Measurements from ENCODE around the gene MED12. TPM values are rescaled to one million over a fixed set of nuclear protein-coding genes. Genes with fewer than 3 reads are reported as not detected.
A peak's percentile ranks its signal among the peaks of the same experiment; 100 is the strongest.

MED12 gene
- total RNA-seq, 1 experiment from 2014 or later, result 44.1 TPM

DNA sequence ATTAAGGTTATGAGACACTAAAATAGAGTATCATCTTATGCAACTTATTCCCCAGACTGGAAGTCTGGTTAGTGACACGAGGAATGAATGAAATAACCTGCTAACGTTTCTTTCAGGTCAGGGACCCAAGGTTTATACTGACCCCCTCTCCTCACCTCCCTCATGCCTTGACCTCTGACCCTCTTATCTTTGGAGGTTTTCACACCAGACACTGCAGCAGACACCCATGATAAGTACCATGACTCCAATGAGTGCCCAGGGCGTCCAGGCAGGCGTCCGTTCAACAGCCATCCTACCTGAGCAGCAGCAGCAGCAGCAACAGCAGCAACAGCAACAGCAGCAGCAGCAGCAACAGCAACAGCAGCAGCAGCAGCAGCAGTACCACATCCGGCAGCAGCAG lies 22.0 kb downstream of the MED12 start:
- Histone ChIP-seq H3K9me3 (no peaks in the 10 kb centered on the region), H3K27me3 (replicated peaks; ENCODE audit: control insufficient read depth, insufficient read depth, low read length) (no peaks in the 10 kb centered on the region), H3K36me3 (ENCODE audit: control insufficient read depth, insufficient read depth, low read length) (peaks cover 2% of the 10 kb centered on the region), H3K4me3 (ENCODE audit: low read depth, low read length) (no peak overlapping the region), H3K4me1 (no peaks in the 10 kb centered on the region)
- Mint-ChIP-seq H3K27ac (ENCODE audit: unreplicated experiment) (no peak overlapping the region), H3K27me3 (ENCODE audit: insufficient read depth, unreplicated experiment) (no peaks in the 10 kb centered on the region), H3K4me1 (ENCODE audit: low read depth, unreplicated experiment) (no peaks in the 10 kb centered on the region), H3K36me3 (ENCODE audit: insufficient read depth, unreplicated experiment) (peaks cover 42% of the 10 kb centered on the region), H3K4me3 (ENCODE audit: unreplicated experiment) (no peak overlapping the region), H3K9me3 (ENCODE audit: unreplicated experiment) (no peaks in the 10 kb centered on the region)
- ChIA-PET CTCF (no interaction called here), POLR2A (no interaction called here)
- DNase-seq, result no peak
- no TSS peak for BruUV-seq (replicated peaks)
- intact Hi-C loops (cut with micrococcal nuclease; ENCODE audit: unreplicated experiment), result no loop called here
- TF ChIP-seq, protein P1, sequence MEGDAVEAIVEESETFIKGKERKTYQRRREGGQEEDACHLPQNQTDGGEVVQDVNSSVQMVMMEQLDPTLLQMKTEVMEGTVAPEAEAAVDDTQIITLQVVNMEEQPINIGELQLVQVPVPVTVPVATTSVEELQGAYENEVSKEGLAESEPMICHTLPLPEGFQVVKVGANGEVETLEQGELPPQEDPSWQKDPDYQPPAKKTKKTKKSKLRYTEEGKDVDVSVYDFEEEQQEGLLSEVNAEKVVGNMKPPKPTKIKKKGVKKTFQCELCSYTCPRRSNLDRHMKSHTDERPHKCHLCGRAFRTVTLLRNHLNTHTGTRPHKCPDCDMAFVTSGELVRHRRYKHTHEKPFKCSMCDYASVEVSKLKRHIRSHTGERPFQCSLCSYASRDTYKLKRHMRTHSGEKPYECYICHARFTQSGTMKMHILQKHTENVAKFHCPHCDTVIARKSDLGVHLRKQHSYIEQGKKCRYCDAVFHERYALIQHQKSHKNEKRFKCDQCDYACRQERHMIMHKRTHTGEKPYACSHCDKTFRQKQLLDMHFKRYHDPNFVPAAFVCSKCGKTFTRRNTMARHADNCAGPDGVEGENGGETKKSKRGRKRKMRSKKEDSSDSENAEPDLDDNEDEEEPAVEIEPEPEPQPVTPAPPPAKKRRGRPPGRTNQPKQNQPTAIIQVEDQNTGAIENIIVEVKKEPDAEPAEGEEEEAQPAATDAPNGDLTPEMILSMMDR (IDR thresholded peaks at IDR 0.05; ENCODE audit: insufficient read depth in 1 of 2, low read depth in 1 of 2, low read length in 1 of 2, severe bottlenecking in 1 of 2, unreplicated experiment in 1 of 2), result no peak

DNA sequence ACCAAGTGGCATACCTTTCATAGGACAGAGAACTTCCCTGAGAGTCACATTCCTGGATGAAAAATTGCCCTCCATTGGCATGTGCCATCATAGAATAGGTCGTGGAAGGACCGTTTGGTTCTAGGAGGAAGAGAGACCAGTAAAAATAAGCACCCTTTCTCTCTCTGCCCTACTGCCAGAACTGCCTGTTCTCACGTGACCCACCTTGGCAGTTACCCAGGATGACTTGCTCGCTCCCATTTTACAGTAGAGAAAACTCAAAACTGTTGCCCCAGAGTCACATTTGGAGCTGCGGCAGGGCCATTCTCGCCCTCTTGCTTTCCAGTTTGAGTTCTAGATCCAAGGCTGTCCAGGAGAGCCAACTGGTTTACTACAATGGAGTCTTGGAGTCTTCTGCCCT lies 25.1 kb downstream of the MED12 start:
- peaks cover 28% of the 10 kb centered on the region for H3K36me3 Mint-ChIP-seq (ENCODE audit: insufficient read depth, unreplicated experiment)
- Histone ChIP-seq H3K4me3 (ENCODE audit: low read depth, low read length) (no peak overlapping the region), H3K36me3 (ENCODE audit: control insufficient read depth, insufficient read depth, low read length) (no peaks in the 10 kb centered on the region; the same call in 1 of the 2 replicates), H3K4me1 (no peaks in the 10 kb centered on the region), H3K27me3 (replicated peaks; ENCODE audit: control insufficient read depth, insufficient read depth, low read length) (no peaks in the 10 kb centered on the region), H3K9me3 (no peaks in the 10 kb centered on the region)
- H3K4me3 Mint-ChIP-seq (ENCODE audit: unreplicated experiment), result no peak overlapping the region
- TF ChIP-seq, protein P1 (IDR thresholded peaks at IDR 0.05; ENCODE audit: insufficient read depth in 1 of 2, low read depth in 1 of 2, low read length in 1 of 2, severe bottlenecking in 1 of 2, unreplicated experiment in 1 of 2), result no peak
- BruUV-seq (replicated peaks), result no TSS peak
- no peak overlapping the region for H3K27ac Mint-ChIP-seq (ENCODE audit: unreplicated experiment)
- H3K9me3 Mint-ChIP-seq (ENCODE audit: unreplicated experiment), result no peaks in the 10 kb centered on the region
- ChIA-PET CTCF (no interaction called here), POLR2A (no interaction called here)
- no peak for DNase-seq
- H3K4me1 Mint-ChIP-seq (ENCODE audit: low read depth, unreplicated experiment), result no peaks in the 10 kb centered on the region
- no peaks in the 10 kb centered on the region for H3K27me3 Mint-ChIP-seq (ENCODE audit: insufficient read depth, unreplicated experiment)
- intact Hi-C loops (cut with micrococcal nuclease; ENCODE audit: unreplicated experiment), result no loop called here

DNA sequence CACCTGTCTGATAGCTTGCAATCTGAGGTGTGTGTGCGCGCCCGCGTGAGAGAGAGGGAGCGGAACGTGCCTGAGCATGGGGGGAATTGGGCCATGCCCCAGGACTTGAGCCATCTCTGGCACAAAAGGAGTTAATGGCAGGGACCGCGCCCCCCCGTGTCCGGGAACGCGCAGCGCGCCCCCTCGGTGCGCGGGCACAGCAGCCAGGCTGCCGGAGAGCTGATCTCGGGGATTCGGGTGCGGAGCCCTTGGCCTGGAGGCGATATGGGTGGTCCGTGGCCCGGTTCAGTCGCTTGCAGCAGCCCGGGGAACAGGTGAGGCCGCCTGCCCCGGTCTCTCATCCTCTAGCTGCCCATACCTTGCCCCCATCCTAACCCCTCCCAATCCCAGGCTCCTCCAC lies 26.3 kb downstream of the MED12 start, which contains the start of gene NLGN3:
Gene NLGN3, plus strand, starts transcription at position 191 of the 400 bp plus-strand sequence. CDS start 2,909 bp downstream, outside the sequence.
- ChIA-PET CTCF (no interaction called here), POLR2A (no interaction called here)
- Histone ChIP-seq H3K9me3 (no peaks in the 10 kb centered on the region), H3K4me3 (ENCODE audit: low read depth, low read length) (no peak within 1 kb of the TSS; the same call in 1 of the 2 replicates), H3K27me3 (replicated peaks; ENCODE audit: control insufficient read depth, insufficient read depth, low read length) (no peaks in the 10 kb centered on the region), H3K4me1 (no peaks in the 10 kb centered on the region), H3K36me3 (ENCODE audit: control insufficient read depth, insufficient read depth, low read length) (no peaks in the 10 kb centered on the region; the same call in 1 of the 2 replicates)
- H3K27ac Mint-ChIP-seq (ENCODE audit: unreplicated experiment), result no peak within 1 kb of the TSS
- BruUV-seq (replicated peaks), result no TSS peak
- DNase-seq, result no peak
- peaks cover 19% of the 10 kb centered on the region for H3K36me3 Mint-ChIP-seq (ENCODE audit: insufficient read depth, unreplicated experiment)
- TF ChIP-seq, protein P1 (IDR thresholded peaks at IDR 0.05; ENCODE audit: insufficient read depth in 1 of 2, low read depth in 1 of 2, low read length in 1 of 2, severe bottlenecking in 1 of 2, unreplicated experiment in 1 of 2), result no peak
- no peaks in the 10 kb centered on the region for H3K27me3 Mint-ChIP-seq (ENCODE audit: insufficient read depth, unreplicated experiment)
- H3K4me1 Mint-ChIP-seq (ENCODE audit: low read depth, unreplicated experiment), result no peaks in the 10 kb centered on the region
- H3K9me3 Mint-ChIP-seq (ENCODE audit: unreplicated experiment), result no peaks in the 10 kb centered on the region
- intact Hi-C loops (cut with micrococcal nuclease; ENCODE audit: unreplicated experiment), result no loop called here
- peak within 1 kb of the TSS; percentile 63 for H3K4me3 Mint-ChIP-seq (ENCODE audit: unreplicated experiment)

Measured in Caco-2 (cell line).